Stimulated activated CD4-positive, alpha-beta T cell treated with anti-CD3 and anti-CD28 coated beads, TNF-alpha, amount 100 ng/mL, for 48 hours (primary cell): ENCODE data around the gene KCNE4.

ENCODE experiments used
- DNase-seq, 3 donors: peaks; one replicate each; pipeline ENCODE4 v3.0.0-alpha.2; 2020; ENCODE audit warnings: low read depth in 3 of 3

The KCNE4 gene

GRCh38 chr2:223051693-223052289 is at the start of gene KCNE4:
Gene KCNE4 (plus strand): TSS chr2:223052190. CDS start chr2:223052831, 641 bp downstream.
- DNase-seq: no peak

- no peak for DNase-seq
Measured at GRCh38 chr2:223003191-223003590, 48.8 kb upstream of the KCNE4 start.

GRCh38 chr2:223005496-223005895 is 46.5 kb upstream of the KCNE4 start:
- no peak for DNase-seq

- DNase-seq: no peak
Measured at GRCh38 chr2:223007531-223007930, 44.5 kb upstream of the KCNE4 start.

GRCh38 chr2:223008162-223008561 is 43.8 kb upstream of the KCNE4 start:
- DNase-seq: no peak

GRCh38 chr2:223008956-223009355 is 43.0 kb upstream of the KCNE4 start:
- no peak for DNase-seq

- DNase-seq: no peak
Measured at GRCh38 chr2:223010641-223011040, 41.3 kb upstream of the KCNE4 start.

GRCh38 chr2:223012291-223012690 is 39.7 kb upstream of the KCNE4 start:
- no peak for DNase-seq

GRCh38 chr2:223019390-223019930 is 32.5 kb upstream of the KCNE4 start:
- DNase-seq: no peak

GRCh38 chr2:223019987-223020717 is 31.8 kb upstream of the KCNE4 start:
- DNase-seq: no peak

GRCh38 chr2:223020971-223021675 is 30.9 kb upstream of the KCNE4 start:
- DNase-seq: no peak

- DNase-seq: no peak
Measured at GRCh38 chr2:223026357-223027110, 25.5 kb upstream of the KCNE4 start.

- no peak for DNase-seq
Measured at GRCh38 chr2:223027442-223027841, 24.5 kb upstream of the KCNE4 start.

- DNase-seq: no peak
Measured at GRCh38 chr2:223029287-223029686, 22.7 kb upstream of the KCNE4 start.

- DNase-seq: no peak
Measured at GRCh38 chr2:223032187-223033142, 19.5 kb upstream of the KCNE4 start.

- no peak for DNase-seq
Measured at GRCh38 chr2:223034221-223034975, 17.6 kb upstream of the KCNE4 start.

GRCh38 chr2:223036790-223037444 is 15.1 kb upstream of the KCNE4 start:
- no peak for DNase-seq

GRCh38 chr2:223037445-223037800 is 14.6 kb upstream of the KCNE4 start:
- no peak for DNase-seq

GRCh38 chr2:223039618-223040017 is 12.4 kb upstream of the KCNE4 start:
- DNase-seq: no peak

GRCh38 chr2:223040527-223040926 is 11.5 kb upstream of the KCNE4 start:
- DNase-seq: no peak
